ENCODE measurements around the gene INPP5D.

The INPP5D gene

DNA sequence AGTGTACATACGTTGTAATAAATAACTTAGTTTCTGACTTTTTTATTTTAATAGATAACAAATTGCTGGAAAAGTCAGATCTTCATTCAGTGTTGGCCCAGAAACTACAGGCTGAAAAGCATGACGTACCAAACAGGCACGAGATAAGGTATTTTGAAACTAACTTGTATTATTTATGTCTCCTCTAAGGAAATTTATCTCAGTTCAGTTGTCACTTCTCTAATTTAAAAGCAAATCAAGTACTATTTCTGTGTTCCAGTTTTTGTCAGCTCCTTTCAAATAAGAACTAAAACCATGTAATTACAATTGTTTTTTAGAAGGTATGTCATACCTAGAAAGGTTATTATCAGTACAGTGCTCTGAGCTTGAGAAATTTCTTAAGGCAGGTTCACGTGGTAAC lies 195.9 kb downstream of the INPP5D start:
- DNase-seq (ENCODE audit: low read depth in 2 of 2) = no peak
- TF ChIP-seq, protein P1, sequence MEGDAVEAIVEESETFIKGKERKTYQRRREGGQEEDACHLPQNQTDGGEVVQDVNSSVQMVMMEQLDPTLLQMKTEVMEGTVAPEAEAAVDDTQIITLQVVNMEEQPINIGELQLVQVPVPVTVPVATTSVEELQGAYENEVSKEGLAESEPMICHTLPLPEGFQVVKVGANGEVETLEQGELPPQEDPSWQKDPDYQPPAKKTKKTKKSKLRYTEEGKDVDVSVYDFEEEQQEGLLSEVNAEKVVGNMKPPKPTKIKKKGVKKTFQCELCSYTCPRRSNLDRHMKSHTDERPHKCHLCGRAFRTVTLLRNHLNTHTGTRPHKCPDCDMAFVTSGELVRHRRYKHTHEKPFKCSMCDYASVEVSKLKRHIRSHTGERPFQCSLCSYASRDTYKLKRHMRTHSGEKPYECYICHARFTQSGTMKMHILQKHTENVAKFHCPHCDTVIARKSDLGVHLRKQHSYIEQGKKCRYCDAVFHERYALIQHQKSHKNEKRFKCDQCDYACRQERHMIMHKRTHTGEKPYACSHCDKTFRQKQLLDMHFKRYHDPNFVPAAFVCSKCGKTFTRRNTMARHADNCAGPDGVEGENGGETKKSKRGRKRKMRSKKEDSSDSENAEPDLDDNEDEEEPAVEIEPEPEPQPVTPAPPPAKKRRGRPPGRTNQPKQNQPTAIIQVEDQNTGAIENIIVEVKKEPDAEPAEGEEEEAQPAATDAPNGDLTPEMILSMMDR (IDR thresholded peaks at IDR 0.05; ENCODE audit: low read depth, low read length) = no peak
- no peak overlapping the region for H3K4me3 ChIP-seq (replicated peaks in 1 of 2; ENCODE audit: low read depth in 2 of 2, low read length in 2 of 2)
